CD14-positive monocyte (primary cell): ENCODE measurements around the gene JMJD1C. TPM values are rescaled to one million over a fixed set of nuclear protein-coding genes. Genes with fewer than 3 reads are reported as not detected.
A peak's percentile ranks its signal among the peaks of the same experiment; 100 is the strongest.

ENCODE experiments used
- DNase-seq, 3 donors: peaks; one replicate each; pipeline ENCODE4 v3.0.0-alpha.2; 2011 to 2022
- H2AFZ ChIP-seq: 2 replicates; pipeline ENCODE4 v1.6.0; 2012; ENCODE audit warnings: mild to moderate bottlenecking, low read depth, low read length, inconsistent platforms; ENCODE audit not compliant: insufficient read depth, poor library complexity, severe bottlenecking
- H3K27ac ChIP-seq, 2 donors: 1 replicate in 1 of 2; 2 replicates in 1 of 2; pipeline ENCODE4 v1.5.1; 2012 to 2013; ENCODE audit warnings: low read length in 2 of 2, control low read depth in 1 of 2, inconsistent platforms in 1 of 2, low read depth in 1 of 2, mild to moderate bottlenecking in 1 of 2
- H3K27me3 ChIP-seq, 2 donors: one replicate each; pipeline versions ENCODE4 v1.6.0 to v1.6.1; 2011 to 2013; ENCODE audit warnings: low read length in 2 of 2; ENCODE audit not compliant: control insufficient read depth in 2 of 2, insufficient read depth in 2 of 2
- H3K36me3 ChIP-seq, 2 donors: replicated peaks in 1 of 2; 1 replicate in 1 of 2; 2 replicates in 1 of 2; pipeline versions ENCODE4 v1.5.1 to v1.6.1; 2012 to 2013; ENCODE audit warnings: low read length in 2 of 2, control low read depth in 1 of 2, inconsistent platforms in 1 of 2, mild to moderate bottlenecking in 1 of 2; ENCODE audit not compliant: insufficient read depth in 2 of 2, control insufficient read depth in 1 of 2
- H3K4me1 ChIP-seq, 2 donors: 1 replicate in 1 of 2; 2 replicates in 1 of 2; pipeline versions ENCODE4 v1.5.1 to v1.6.1; 2012 to 2013; ENCODE audit warnings: low read length in 2 of 2, control low read depth in 1 of 2, inconsistent platforms in 1 of 2, mild to moderate bottlenecking in 1 of 2, moderate library complexity in 1 of 2; ENCODE audit not compliant: insufficient read depth in 2 of 2, control insufficient read depth in 1 of 2
- H3K4me2 ChIP-seq: replicated peaks from 2 replicates; pipeline ENCODE3; 2012; ENCODE audit warnings: low read length, moderate library complexity, mild to moderate bottlenecking; ENCODE audit not compliant: poor library complexity, severe bottlenecking; ENCODE audit errors: extremely low read depth
- H3K4me3 ChIP-seq, 3 experiments: fragments of 200-600 bp in 1 of 3; sonication (generic) in 1 of 3; replicated peaks in 1 of 3; 1 replicate in 2 of 3; 2 replicates in 1 of 3; pipeline ENCODE4 v1.5.1; 2011 to 2013; ENCODE audit warnings: low read length in 3 of 3, mild to moderate bottlenecking in 3 of 3, control low read depth in 2 of 3, low read depth in 2 of 3, inconsistent platforms in 1 of 3, moderate library complexity in 1 of 3
- H3K79me2 ChIP-seq: 2 replicates; pipeline ENCODE4 v1.6.0; 2012; ENCODE audit warnings: mild to moderate bottlenecking, control low read depth, inconsistent platforms, low read length, moderate library complexity; ENCODE audit not compliant: insufficient read depth
- H3K9ac ChIP-seq: 2 replicates; pipeline ENCODE4 v1.6.0; 2017; ENCODE audit warnings: low read length, mild to moderate bottlenecking; ENCODE audit not compliant: insufficient read depth, poor library complexity, severe bottlenecking
- H3K9me3 ChIP-seq, 2 donors: replicated peaks in 1 of 2; 1 replicate in 1 of 2; 2 replicates in 1 of 2; pipeline versions ENCODE4 v1.5.1 to v1.6.1; 2012 to 2013; ENCODE audit warnings: low read length in 2 of 2, control low read depth in 1 of 2; ENCODE audit not compliant: control insufficient read depth in 1 of 2, insufficient read depth in 1 of 2
- H4K20me1 ChIP-seq: 2 replicates; pipeline ENCODE4 v1.6.0; 2012; ENCODE audit warnings: mild to moderate bottlenecking, low read length, control low read depth, moderate library complexity; ENCODE audit not compliant: insufficient read depth
- H3K27ac Mint-ChIP-seq, 7 donors: one replicate each; pipeline ENCODE4 v1.8.0; 2020; ENCODE audit warnings: mild to moderate bottlenecking in 7 of 7, mixed read lengths in 7 of 7, moderate library complexity in 6 of 7, inconsistent platforms in 2 of 7
- H3K27me3 Mint-ChIP-seq, 3 donors: one replicate each; pipeline ENCODE4 v1.8.0; 2021 to 2022; ENCODE audit warnings: low read depth in 3 of 3, mild to moderate bottlenecking in 3 of 3, mixed read lengths in 3 of 3, moderate library complexity in 3 of 3, inconsistent platforms in 1 of 3
- H3K36me3 Mint-ChIP-seq, 2 donors: one replicate each; pipeline ENCODE4 v1.8.0; 2020; ENCODE audit warnings: mixed read lengths in 2 of 2, inconsistent platforms in 1 of 2, mild to moderate bottlenecking in 1 of 2
- H3K4me1 Mint-ChIP-seq: one replicate; pipeline ENCODE4 v1.8.0; 2020; ENCODE audit warnings: mild to moderate bottlenecking, mixed read lengths
- H3K4me3 Mint-ChIP-seq, 2 donors: one replicate each; pipeline ENCODE4 v1.8.0; 2020; ENCODE audit warnings: mild to moderate bottlenecking in 2 of 2, mixed read lengths in 2 of 2, moderate library complexity in 1 of 2
- H3K9me3 Mint-ChIP-seq, 7 donors: one replicate each; pipeline ENCODE4 v1.8.0; 2020 to 2022; ENCODE audit warnings: mixed read lengths in 7 of 7, mild to moderate bottlenecking in 6 of 7, moderate library complexity in 6 of 7, inconsistent platforms in 2 of 7
- WGBS: methylation state at CpG from one replicate; pipeline ENCODE4 v1.1.5; 2013; ENCODE audit warnings: missing lambda C conversion rate; ENCODE audit not compliant: insufficient coverage; 5-methylcytosine and 5-hydroxymethylcytosine counted together
- intact Hi-C, 2 donors: fragments of 100-400 bp; cut with micrococcal nuclease; formaldehyde crosslinking; loops; one replicate each; pipeline versions ENCODE4 v1.15.0 to v1.15.1; 2023
- polyA plus RNA-seq, 3 donors: library from polyadenylated mRNA; depleted of rRNA in 1 of 3; unstranded in 2 of 3; stranded (reverse) in 1 of 3; fragments of 300-500 nt in 2 of 3; fragments of >200 nt in 1 of 3; fragmentation: Illumina TruSeq in 2 of 3; gene quantifications; 1 replicate in 2 of 3; 2 replicates in 1 of 3; pipeline ENCODE4 v1.2.3, GENCODE V29; 2012 to 2021
- TF ChIP-seq, protein P1 (sequence below): fragments of 200-600 bp; IDR thresholded peaks from one replicate; pipeline ENCODE4 v1.8.0; 2022; ENCODE audit warnings: antibody characterized with exemption, mild to moderate bottlenecking

JMJD1C gene
- polyA plus RNA-seq, 3 donors: 27.8 to 84.8 (median 46.5) TPM

DNA sequence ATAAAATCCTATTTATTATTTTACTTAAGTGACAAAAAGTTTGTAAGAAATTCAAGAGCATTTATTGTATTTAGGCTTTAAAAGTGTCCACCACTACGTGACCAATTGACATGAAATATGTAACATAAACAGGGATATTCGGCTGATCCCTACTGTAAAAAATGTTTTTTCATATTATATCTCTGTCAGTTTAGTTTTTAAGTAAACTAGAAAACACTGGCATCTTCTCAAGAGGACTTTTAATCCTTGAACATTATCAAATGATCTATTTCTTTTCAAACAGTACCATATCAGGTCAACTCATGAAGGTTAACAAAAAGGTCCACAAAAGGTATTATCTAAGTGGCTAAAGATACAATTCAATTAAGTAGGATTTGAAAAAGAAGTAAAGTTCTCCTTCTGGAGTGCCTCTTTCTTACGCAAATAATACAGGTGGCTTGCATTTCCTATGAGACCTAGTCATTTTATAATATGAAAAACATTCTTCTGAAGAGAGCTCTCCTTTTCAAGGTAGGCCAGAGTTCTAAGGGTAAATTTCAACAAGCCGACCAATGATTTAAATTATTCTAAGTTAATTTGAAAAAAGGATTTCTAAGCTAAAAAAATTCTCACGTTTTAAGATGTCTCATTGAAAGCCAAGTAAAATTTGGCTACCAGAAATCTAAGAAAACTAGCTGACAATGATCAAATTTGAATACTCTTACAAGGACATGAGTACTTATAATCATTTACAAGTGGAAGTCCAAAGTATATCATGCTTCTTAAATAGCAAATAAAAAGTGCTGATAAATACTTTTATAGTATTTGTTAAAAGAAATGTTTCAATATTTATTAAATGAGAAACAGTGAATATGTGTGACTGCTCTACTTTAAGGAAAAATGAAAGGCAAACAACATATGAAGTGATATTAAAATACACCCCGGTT, 199.1 kb downstream of the JMJD1C start:
- H2AFZ ChIP-seq: no peak overlapping the region
- peak overlapping the region; percentile 97 for H3K9ac ChIP-seq
- Mint-ChIP-seq H3K36me3 (peaks cover 13 to 17% of the 10 kb centered on the region in 2 donors), H3K9me3 (no peaks in the 10 kb centered on the region), H3K4me3 (peak overlapping the region; percentile 95 to 97), H3K4me1 (peaks cover 23% of the 10 kb centered on the region), H3K27me3 (no peaks in the 10 kb centered on the region), H3K27ac (peak overlapping the region; percentile 24 to 99 (median 87))
- no peaks in the 10 kb centered on the region for H3K36me3 ChIP-seq
- H4K20me1 ChIP-seq: peaks cover 74% of the 10 kb centered on the region
- H3K79me2 ChIP-seq: peaks cover 98% of the 10 kb centered on the region
- H3K9me3 ChIP-seq: no peaks in the 10 kb centered on the region
- H3K27ac ChIP-seq: peak overlapping the region in 1 of 2 donors; percentile 95
- WGBS: no CpG with 5 or more reads among the region's 6 CpGs
- no peak for DNase-seq
- intact Hi-C loops: loop anchor here (5.0 to 10.0 kb wide), 4 partner anchors 198 to 438 kb away; partner anchors contain the start of genes JMJD1C (in 1 of the 2) and REEP3 (in 1 of the 2)
- TF ChIP-seq, protein P1, sequence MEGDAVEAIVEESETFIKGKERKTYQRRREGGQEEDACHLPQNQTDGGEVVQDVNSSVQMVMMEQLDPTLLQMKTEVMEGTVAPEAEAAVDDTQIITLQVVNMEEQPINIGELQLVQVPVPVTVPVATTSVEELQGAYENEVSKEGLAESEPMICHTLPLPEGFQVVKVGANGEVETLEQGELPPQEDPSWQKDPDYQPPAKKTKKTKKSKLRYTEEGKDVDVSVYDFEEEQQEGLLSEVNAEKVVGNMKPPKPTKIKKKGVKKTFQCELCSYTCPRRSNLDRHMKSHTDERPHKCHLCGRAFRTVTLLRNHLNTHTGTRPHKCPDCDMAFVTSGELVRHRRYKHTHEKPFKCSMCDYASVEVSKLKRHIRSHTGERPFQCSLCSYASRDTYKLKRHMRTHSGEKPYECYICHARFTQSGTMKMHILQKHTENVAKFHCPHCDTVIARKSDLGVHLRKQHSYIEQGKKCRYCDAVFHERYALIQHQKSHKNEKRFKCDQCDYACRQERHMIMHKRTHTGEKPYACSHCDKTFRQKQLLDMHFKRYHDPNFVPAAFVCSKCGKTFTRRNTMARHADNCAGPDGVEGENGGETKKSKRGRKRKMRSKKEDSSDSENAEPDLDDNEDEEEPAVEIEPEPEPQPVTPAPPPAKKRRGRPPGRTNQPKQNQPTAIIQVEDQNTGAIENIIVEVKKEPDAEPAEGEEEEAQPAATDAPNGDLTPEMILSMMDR: no peak
- no peaks in the 10 kb centered on the region for H3K27me3 ChIP-seq
- H3K4me3 ChIP-seq: peak overlapping the region; percentile 99 to 100 (median 99)
- peaks cover 25 to 48% of the 10 kb centered on the region in 2 donors for H3K4me1 ChIP-seq
- H3K4me2 ChIP-seq: peak overlapping the region; percentile 95

DNA sequence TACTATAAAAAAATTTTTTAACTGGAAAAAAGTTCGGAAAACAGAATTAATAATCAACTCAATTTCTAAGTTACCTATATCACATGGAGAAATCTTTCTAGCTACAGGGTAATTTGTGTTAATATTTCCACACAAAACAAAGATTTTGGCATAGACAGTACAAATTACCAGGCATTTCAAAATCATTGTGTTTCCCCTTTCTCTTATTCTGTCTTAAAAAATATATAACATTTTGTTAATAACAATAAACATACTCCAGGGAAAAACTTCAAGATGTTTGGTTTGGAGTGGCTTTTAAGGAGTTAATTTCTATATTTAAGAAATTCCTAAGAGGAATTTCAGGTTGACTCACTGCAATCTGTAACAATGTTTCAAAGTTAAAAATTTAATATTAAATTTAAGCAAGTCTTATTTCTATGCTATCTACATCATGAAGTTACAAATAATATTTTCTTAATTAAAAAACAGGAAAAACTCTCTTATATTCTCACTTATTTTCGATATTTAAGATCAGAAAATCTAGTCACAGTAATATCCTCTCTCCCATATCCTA, 200.0 kb downstream of the JMJD1C start:
- Histone ChIP-seq H3K27ac (peak overlapping the region in 1 of 2 donors; percentile 95), H3K9me3 (no peaks in the 10 kb centered on the region), H3K4me1 (peaks cover 34 to 56% of the 10 kb centered on the region in 2 donors), H3K36me3 (peaks cover 0 to 5% of the 10 kb centered on the region in 2 donors), H3K9ac (peak overlapping the region; percentile 97), H2AFZ (no peak overlapping the region), H3K4me2 (peak overlapping the region; percentile 95), H4K20me1 (peaks cover 83% of the 10 kb centered on the region), H3K27me3 (no peaks in the 10 kb centered on the region), H3K79me2 (peaks cover 98% of the 10 kb centered on the region), H3K4me3 (peak overlapping the region; percentile 99 to 100 (median 99))
- Mint-ChIP-seq H3K27me3 (no peaks in the 10 kb centered on the region), H3K27ac (peak overlapping the region; percentile 87 to 97 (median 92)), H3K4me1 (peaks cover 29% of the 10 kb centered on the region), H3K9me3 (no peaks in the 10 kb centered on the region), H3K36me3 (peaks cover 22 to 24% of the 10 kb centered on the region in 2 donors), H3K4me3 (peak overlapping the region; percentile 96 to 97)
- intact Hi-C loops: loop anchor here (5.0 to 10.0 kb wide), 4 partner anchors 199 to 439 kb away; partner anchors contain the start of genes JMJD1C (in 1 of the 2) and REEP3 (in 1 of the 2)
- peak in 1 of 3 donors; percentile 41 for DNase-seq
- TF ChIP-seq, protein P1: no peak
- WGBS: no CpG with 5 or more reads among the region's 2 CpGs
